Activated naive CD4-positive, alpha-beta T cell (primary cell): ENCODE results near the gene ZG16B.

Experiments
- DNase-seq, 4 experiments: peaks; one replicate each; lab custom pipeline; 2025; lab: John Stamatoyannopoulos, UW

The ZG16B gene

DNA sequence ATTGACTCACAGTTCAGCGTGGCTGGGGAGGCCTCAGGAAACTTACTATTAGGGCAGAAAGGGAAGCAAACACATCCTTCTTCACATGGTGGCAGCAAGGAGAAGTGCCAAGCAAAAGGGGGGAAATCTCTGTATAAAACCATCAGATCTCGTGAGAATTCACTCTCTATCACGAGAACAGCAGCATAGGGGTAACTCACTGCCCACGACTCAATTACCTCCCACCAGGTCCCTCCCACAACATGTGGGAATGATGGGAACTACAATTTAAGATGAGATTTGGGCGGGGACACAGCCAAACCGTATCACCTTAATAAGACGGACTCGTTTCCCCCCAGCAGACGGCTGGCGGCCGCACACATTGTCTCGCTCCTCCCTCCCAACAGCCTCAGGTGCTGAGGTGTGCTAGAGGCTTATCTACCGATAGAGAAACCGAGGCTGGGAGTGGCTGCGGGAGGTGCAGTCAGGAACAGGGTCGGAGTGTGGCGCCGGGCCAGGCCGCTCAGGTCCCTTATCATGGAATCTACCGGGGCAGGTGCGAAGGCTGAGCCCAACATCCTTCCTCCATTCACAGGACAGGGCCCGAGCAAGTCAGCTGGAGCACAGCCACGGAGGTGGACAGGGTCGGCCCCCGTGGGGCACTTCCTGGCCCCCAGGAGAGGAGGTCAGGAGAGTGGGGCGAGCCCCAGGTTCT, 4.9 kb upstream of the ZG16B start:
- no peak for DNase-seq

DNA sequence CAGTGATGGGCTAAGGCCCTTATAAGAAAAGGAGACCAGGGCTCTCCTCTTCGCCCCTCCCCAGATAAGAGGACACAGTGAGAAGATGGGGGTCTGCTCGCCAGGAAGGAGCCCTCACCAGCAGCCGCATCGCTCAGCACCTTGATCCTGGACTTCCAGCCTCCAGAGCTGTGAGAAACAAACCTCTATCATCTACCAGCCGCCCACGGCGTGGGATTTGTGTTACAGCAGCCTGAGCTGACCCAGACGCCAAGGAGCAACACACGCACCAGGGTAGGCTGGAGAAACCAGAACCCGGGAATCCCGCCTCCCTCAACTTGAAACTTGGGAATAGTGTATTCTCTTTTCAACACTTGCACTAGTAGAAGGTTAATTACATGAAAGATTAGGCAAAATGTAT, 4.2 kb upstream of the ZG16B start:
- no peak for DNase-seq

DNA sequence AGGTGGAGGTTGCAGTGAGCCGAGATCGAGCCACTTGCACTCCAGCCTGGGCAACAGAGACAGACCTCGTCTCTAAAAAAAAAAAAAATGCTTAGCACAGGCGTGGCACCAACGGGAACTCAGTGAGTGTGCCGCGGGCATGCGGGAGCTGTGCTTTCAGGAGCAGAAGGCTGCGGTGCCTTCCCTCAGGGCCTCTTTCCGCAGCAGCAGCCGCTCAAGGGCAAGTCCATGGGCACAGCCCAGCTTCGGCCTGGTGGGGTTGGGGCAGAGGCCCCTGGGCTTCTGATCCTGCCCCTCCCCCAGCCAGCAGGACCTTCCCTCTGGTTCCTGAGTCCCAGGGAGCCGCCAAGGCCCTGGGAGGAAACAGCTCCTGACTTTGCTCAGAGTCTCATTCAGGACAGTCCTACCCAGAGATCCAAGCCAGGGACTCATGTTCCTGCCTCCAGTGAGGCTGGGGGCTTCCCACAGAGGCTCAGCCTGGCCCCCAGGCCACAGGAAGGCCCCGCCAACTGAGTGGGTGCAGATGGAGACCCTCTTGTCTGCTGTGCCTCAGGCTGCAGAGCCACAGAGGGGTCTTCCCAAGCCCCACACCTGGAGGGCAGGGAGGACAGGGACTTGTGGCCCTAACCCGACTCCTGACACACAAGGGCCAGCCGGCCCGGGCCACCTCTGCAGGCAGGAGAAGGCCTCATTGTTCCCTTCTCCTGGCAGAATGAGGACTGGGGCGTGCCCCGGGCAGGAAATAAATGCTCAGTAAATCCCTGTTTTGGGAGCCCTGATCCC, 3.3 kb upstream of the ZG16B start:
- DNase-seq = no peak

DNA sequence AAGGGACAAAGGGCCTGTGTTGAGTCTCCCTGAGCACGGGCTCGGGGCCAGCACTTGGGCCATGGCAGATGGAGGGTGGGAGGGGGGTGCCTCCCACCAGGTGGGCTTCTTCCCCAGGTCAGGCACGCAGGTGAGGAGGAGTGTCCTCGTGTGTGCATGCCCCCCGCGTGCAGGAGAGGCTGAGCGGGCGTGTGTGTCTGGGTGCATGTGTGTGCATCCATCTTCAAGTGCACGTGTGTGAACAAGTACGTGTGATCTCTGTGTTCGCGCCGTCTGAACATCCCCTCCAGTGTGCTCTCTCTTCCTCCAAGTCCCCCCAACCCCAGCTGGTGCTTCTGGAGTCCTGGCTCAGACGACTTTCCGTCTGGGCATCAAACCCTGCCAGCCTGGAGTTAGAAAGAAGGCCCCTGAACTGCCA, 2.7 kb upstream of the ZG16B start:
- no peak for DNase-seq

DNA sequence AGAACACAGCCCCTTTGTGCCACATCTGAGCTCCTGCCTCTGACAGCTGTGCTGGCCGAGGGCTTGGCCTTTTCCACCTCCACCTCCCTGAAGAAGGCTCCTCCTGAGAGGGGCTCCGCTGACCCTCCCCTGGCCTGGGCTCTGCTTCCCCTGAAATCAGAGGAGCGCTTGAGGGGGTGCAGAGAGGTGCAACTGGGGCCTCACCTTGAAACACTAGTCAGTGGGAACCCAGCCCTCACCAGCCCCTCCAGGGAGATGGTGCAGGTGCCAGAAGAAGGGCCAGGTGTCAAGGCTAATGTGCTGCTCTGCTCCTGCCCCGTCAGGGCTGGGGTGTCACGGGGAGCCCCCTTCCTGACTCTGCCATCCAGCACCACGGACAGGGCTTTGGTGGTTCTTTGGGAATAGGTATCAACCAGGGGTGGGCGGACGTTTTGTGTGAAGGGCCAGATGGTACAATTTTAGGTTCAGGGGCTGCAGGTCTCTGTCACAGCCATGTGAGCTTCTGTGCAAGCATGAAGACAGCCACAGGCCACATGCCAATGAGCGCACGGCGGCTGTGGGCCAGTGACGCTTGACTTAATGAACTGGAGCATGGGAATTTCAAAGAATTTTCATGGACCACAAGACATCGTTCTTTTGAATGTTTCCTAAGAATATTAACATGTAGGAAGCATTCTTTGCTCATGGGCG, 2.1 kb upstream of the ZG16B start:
- DNase-seq = no peak

DNA sequence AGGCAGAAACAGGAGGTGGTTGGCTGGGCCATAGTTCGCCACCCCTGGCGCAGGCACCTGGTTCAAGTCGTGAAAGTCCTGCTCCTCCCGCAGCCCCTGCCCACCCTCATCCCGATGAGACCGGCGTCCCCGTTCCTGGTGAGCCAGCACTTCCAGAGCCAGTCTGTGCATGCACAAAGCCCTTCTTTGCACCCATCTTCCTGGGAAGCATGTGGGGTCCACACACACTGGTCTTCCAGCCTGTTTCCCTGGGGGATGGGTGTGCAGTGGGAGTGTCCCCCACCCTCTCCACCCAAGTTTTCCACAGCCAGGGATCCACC, 1.6 kb upstream of the ZG16B start:
- DNase-seq = no peak

DNA sequence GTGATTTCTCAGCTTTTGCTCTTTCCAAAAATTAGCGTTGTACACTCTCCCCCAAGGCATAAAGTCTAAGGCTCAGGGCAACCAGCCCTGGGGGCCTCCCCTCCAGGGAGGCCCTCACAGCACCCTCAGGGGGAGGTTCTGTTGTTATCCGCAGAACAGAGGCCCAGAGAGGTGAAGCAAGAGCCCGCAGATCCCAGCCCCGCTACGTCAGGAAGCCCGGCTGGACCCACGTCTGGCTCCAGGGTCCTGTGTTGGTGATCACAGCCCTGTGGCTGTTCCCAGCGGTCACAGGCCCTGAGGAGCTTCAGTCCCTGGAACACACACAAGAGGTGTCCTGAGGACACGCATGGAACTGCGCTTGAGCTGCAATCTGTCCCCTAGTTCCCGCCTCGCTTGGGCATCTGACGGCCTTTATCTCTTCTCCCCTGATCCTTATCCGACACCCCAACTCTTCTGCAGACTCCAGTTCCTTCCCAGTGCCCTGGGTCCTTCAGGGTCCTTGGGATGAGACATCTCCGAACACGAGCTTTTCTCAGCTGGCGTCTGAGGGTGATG, 1.1 kb upstream of the ZG16B start:
- DNase-seq = no peak

DNA sequence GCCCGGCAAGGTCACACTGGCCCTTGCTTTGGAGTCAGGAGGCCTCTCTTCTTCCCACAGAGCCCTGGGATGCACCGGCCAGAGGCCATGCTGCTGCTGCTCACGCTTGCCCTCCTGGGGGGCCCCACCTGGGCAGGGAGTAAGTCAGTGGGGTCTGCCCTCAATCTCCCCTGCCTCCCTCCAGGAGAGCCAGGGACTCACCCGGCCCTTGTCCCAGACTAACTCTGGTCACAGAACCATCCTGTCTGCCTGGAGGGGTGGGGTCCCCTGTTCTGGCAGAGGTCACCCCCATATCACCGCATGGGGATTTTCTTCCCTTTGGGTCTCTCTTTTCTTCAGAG, 222 bp downstream of the ZG16B start:
- DNase-seq = no peak

DNA sequence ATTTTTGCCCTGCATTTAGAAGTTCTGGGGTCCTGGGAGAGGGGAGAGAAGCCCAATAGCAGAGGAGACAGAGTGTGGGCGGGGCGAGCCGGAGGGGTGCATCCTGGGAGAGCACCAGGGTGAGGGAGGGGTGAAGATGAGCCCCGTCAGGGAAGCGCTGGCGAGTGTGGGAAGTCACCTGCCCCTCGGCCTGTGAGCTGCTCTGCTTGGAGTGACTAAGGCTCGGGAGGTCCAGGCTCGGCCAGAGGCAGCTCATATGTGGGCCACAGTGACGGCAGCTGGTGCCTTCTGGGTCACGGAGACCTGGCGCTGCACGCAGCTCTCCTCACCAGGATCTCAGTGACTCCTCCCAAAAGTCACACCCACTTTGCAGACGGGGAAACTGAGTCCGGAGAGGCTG, 1.1 kb downstream of the ZG16B start:
- DNase-seq = no peak

DNA sequence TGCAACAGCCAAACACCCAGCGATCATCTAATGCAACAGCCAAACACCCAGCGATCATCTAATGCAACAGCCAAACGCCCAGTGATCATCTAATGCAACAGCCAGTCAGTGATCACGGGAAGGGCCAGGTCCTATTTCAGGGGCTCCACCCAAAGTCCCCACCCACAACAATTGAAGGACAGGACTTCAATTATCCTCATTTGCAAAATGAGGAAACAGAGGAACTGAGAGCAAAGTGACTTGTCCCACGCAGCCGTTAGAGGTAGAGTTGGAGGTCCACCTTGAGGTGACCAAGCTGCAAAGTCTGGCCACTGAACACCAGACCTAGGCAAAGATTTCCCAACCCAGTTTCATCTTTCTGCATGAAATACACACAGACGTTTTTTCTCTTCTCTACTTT, 3.7 kb downstream of the ZG16B start:
- no peak for DNase-seq

DNA sequence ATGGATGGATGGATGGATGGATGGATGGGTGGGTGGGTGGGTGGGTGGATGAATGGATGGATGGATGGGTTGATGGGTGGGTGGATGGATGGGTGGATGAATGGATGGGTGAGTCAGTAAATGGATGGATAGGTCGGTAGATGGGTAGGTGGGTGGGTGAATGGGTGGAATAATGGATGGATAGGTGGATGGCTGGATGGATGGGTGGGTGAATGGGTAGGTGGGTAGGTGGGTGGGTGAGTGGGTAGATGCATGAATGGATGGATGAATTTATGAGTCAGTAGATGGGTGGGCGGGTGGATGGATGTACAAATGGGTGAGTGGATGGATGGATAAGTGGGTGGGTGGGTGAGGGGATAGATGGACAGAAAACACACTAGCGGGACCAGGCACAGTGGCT, 4.9 kb downstream of the ZG16B start:
- DNase-seq = no peak

DNA sequence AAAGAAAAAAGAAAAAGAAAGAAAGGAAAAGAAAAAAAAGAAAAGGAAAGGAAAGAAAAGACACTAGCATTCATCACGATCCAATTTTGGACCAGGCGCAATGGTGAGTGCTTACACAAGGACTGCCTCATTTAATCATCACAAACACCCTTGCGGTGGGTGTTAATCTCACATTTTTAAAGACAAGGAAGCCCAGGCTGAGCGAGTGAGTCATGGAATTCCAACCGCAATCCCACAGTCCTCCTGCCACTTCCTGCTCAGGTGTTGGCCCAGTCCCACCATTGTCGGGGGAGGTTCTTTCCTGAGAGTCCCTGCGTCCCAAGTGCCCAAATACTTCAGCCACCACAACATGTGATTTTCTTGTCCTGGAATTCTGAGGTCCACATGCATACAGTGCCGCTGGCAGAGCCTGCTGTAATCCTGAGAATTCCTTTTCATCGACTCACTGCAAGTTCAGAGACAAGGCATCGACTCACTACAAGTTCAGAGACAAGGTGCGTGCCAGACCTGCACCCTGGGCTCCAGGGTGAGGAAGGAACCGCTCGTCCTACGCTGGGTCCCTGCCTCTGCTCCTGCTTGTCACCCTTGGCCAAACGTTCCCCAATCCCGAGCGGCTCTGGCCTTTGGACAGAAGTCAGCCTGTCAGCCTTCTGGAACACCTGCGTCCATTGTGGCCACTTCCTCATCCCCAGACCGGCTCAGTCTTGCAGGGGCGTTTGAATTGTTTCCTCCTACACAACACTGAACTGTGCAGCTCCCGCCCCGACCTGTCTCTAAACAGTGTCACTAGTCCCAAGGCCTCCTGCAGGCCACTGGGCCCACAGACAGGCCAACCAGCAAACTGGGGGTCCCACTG, 5.8 kb downstream of the ZG16B start:
- DNase-seq = no peak

DNA sequence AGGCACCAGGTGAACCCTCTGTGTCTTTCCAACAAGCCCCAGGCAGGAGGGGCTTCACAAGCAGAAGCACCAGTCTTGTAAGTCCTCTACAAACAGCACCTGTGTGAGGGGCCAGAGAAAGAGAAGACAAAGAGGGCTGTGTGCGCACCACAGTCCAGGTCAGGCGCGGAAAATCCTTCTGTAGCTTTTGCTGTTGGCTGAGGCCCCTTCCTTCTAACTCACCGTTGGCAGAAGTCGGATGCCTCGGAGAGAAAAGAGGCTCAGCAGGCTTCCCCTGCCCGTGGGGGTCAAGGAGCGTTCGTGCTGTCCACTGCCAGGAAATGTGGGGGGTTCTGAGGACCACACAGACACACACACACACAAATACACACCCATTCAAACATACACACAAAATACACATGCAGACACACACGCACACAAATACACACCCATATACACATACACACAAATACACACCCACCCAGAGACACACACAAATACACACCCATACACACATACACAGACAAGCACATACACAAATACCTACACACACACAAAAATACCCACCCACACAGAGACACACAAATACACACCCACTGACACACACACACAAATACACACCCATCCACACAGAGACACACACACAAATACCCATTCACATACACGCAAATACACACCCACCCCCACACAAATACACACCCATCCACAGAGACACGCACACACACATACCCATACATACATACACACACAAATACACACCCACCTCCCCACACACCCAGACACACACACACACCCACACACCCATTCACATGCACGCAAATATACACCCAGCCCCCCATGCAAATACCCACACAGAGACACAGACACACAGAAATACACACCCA, 6.8 kb downstream of the ZG16B start:
- DNase-seq = no peak

DNA sequence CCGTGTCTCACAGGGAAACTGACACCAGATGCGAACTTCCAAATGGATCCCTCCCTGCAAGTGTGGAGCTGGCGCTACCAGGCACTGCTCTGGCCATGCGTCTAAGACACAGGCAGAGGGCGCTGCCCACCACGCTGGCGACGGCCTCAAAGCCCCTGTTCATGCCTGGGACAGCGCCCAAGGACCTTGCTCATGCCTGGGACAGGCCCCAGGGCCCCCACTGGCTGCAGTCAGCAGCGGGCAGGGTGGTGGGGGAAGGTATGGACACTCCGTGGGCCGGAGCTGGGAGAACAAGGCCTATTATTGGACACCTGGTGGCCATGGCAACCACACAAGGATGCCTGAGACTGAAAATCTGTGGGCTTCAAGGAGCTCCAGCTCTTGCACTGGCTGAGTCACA, 8.8 kb downstream of the ZG16B start:
- peak in 1 of 4 experiments; percentile 41 for DNase-seq

DNA sequence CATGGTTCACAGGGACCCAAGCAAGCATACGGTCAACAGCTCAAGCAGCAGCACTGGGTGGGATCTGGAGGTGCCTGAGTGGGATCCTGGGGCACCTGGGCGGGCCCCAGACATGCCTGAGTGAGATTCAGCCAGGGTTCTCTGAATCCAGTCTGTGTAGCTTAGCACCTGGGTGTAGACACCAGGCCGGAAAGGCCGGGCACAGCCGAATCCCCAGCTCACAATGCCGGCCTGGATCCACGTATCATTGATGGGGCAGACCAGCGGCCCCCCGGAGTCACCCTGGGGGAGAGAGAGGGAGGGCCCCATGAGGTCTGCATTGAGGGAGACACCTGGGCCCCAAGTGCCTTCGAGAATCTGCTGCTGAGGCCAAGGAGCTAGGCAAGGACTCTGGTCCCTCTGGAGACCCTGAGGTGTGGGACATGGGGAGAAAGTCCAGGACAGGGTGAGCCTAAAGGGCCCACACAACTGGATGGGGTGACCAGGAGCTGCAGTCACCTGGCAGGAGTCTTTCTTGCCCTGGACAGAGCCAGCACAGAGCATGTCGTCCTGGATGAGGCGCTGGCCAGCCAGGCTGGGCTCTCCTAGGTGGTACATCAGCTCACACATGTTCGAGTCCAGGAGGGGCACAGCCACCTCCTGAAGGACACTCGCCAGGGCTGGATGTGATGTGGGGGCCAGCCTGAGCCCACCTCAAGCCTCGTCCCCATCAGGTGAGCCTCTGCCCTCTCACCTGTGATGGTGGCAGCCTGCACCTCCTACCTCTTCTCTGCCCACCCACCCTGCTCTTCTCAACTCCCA, 9.7 kb downstream of the ZG16B start:
- no peak for DNase-seq

DNA sequence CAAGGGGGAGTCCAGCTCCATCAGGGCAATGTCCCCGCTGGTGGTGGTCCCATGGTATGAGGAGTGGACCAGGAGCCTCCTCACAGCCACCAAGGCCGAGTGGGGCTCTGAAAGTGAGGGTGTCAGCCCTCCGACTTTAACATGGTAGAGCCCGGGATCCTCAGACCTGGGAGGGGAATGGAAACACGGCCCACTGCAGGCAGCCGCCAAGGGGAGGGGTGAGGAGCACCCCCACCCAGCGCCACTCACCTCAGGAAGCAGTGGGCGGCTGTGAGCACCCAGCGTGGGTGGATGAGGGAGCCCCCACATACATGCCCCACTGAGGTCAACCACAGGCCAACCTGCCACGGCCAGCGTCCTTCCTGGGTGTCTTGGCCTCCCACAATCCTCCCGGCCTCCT, 10.8 kb downstream of the ZG16B start:
- no peak for DNase-seq

DNA sequence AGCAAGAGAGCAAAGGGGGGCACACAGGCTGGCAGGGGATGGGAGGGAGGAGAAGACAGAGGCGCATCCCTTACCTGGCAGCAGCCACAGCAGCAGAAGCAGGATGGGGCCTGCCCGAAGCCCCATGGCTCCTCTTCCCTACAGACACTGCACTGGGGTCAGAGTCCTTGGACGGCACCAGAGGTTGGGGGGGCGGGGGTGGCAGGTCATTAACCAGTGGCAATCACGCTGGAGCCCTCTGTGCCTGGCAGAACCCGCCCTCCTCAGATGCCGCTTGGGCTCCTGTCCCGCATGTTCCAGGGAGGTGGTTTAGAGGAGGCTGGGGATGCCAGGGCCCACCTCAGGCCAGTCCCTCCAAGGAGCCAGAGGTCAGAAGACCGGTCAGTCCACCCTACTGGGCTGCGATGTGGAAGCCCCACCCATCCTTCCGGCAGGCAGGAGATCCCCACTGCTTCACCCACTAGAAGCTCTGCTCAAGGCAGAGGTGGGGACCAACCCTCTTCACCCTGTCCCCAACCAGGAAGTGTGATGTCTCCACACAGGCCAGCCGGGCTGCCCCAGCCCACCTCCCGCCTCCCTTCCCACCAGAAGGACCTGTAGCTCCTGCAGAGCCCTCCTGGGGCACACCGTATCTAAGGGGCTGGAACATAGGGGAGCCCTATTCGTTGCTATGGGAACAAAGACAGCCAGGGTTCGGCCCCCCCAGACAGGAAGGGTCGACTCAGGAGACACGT, 11.7 kb downstream of the ZG16B start:
- DNase-seq = no peak

DNA sequence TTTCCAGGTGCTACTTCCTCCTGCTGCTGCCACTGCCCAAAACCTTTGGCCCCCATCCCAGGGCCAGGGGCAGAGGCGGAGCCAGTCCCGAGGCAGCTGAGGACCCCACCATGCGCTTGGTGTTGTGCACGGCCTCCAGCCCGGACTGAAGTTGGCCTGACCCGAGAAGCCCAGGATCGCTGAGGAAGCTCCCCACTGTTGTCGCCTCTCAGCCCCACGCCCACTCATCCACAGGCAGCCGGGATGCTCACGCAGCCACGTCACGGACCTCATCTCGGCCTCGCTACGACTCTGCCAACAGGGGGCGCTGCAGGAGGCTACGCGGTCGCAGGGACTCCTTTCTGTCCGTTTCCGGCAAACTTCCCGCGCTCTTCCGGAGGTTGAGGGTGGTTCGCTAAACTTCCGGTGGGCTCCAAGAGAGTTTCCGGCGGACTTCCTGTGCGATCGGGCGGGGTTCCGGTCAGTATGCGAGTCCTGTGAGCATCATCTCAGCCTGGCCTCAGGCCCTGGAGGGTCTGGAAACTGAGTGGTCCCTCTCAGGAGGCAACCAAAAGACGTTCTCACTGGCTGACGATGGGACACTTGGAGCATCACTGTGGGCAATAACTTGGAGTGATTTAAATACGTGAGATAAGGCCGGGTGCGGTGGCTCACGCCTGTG, 12.4 kb downstream of the ZG16B start:
- peak; percentile 44 to 73 (median 48) for DNase-seq

DNA sequence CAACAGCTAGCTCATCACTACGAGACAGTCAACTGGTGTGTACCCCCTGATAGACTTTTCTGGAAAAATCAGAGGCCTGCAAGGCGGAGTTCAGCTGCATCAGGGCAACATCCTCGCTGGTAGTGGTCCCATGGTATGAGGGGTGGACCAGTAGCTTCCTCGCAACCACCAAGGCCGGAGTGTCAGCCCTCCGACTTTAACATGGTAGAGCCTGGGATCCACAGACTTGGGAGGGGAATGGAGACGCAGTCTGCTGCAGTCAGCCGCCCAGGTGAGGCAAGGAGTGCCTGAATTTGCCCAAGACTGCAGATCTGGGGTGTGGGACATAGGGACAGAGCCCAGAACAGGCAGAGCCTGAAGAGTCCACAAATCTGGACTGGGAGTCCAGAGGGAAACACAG, 13.4 kb downstream of the ZG16B start:
- DNase-seq = no peak
